ENCODE data around the gene NUMA1.

Gene NUMA1

GRCh38 chr11:71964641-71965040 lies 115.7 kb downstream of the NUMA1 start:
- no peak for TF ChIP-seq CTCF (IDR thresholded peaks at IDR 0.05)

GRCh38 chr11:71963468-71963867 lies 116.9 kb downstream of the NUMA1 start:
- TF ChIP-seq CTCF (IDR thresholded peaks at IDR 0.05): no peak

GRCh38 chr11:71962428-71963038 lies 117.8 kb downstream of the NUMA1 start:
- TF ChIP-seq CTCF (IDR thresholded peaks at IDR 0.05): no peak

- no peak for TF ChIP-seq CTCF (IDR thresholded peaks at IDR 0.05)
These were observed 124.4 kb downstream of the NUMA1 start for GRCh38 chr11:71955898-71956456.
